Neuronal stem cell (in vitro differentiated cells): Measurements from ENCODE around the gene BTG4.

Experiments used
- DNase-seq: peaks from one replicate; pipeline ENCODE4 v3.0.0-alpha.2; 2013; ENCODE audit warnings: low spot score
- H2AFZ ChIP-seq: one replicate; pipeline ENCODE4 v1.6.1; 2013; ENCODE audit warnings: mild to moderate bottlenecking, low read length, inconsistent platforms
- H2AK5ac ChIP-seq: 2 replicates; pipeline ENCODE4 v1.6.1; 2013; ENCODE audit warnings: low read depth, mild to moderate bottlenecking, inconsistent platforms, low read length, moderate library complexity, mixed read lengths
- H2BK120ac ChIP-seq: 2 replicates; pipeline ENCODE4 v1.6.1; 2013; ENCODE audit warnings: low read depth, mild to moderate bottlenecking, inconsistent platforms, low read length, moderate library complexity, mixed read lengths
- H2BK12ac ChIP-seq: one replicate; pipeline ENCODE4 v1.6.1; 2013; ENCODE audit warnings: low read length, inconsistent platforms
- H2BK15ac ChIP-seq: 2 replicates; pipeline ENCODE4 v1.6.1; 2013; ENCODE audit warnings: mild to moderate bottlenecking, low read length, inconsistent platforms, mixed read lengths
- H2BK5ac ChIP-seq: one replicate; pipeline ENCODE4 v1.6.1; 2013; ENCODE audit warnings: inconsistent platforms, mild to moderate bottlenecking, low read length, moderate library complexity
- H3K14ac ChIP-seq: one replicate; pipeline ENCODE4 v1.6.1; 2013; ENCODE audit warnings: low read length, inconsistent platforms
- H3K18ac ChIP-seq: 2 replicates; pipeline ENCODE4 v1.6.1; 2013; ENCODE audit warnings: low read length, inconsistent platforms
- H3K23ac ChIP-seq: 2 replicates; pipeline ENCODE4 v1.6.1; 2013; ENCODE audit warnings: low read depth, mild to moderate bottlenecking, mixed read lengths, low read length, inconsistent platforms; ENCODE audit not compliant: poor library complexity
- H3K27ac ChIP-seq: replicated peaks from 3 replicates; pipeline ENCODE4 v1.5.1; 2013; ENCODE audit warnings: low read length, inconsistent platforms
- H3K27me3 ChIP-seq, 3 experiments: 2 replicates each; pipeline ENCODE4 v1.6.1; 2013; ENCODE audit warnings: low read length in 3 of 3, mild to moderate bottlenecking in 2 of 3, inconsistent platforms in 1 of 3, low read depth in 1 of 3, mixed read lengths in 1 of 3, moderate library complexity in 1 of 3; ENCODE audit not compliant: control insufficient read depth in 3 of 3, insufficient read depth in 3 of 3
- H3K36me3 ChIP-seq, 2 donors: replicated peaks in 1 of 2; 2 replicates each; pipeline ENCODE4 v1.6.1; 2013; ENCODE audit warnings: low read length in 2 of 2; ENCODE audit not compliant: control insufficient read depth in 2 of 2, insufficient read depth in 2 of 2
- H3K4ac ChIP-seq: 2 replicates; pipeline ENCODE4 v1.6.1; 2013; ENCODE audit warnings: inconsistent platforms, mild to moderate bottlenecking, low read length, moderate library complexity
- H3K4me1 ChIP-seq, 2 donors: 1 replicate in 1 of 2; 2 replicates in 1 of 2; pipeline ENCODE4 v1.6.1; 2013; ENCODE audit warnings: low read length in 2 of 2, low read depth in 1 of 2; ENCODE audit not compliant: control insufficient read depth in 2 of 2, insufficient read depth in 1 of 2
- H3K4me2 ChIP-seq: one replicate; pipeline ENCODE4 v1.6.1; 2013; ENCODE audit warnings: mild to moderate bottlenecking, low read length, inconsistent platforms; ENCODE audit not compliant: insufficient read depth, poor library complexity, severe bottlenecking
- H3K4me3 ChIP-seq, 2 donors: 2 replicates each; pipeline ENCODE4 v1.5.1; 2013; ENCODE audit warnings: low read length in 2 of 2, mild to moderate bottlenecking in 2 of 2, inconsistent platforms in 1 of 2, moderate library complexity in 1 of 2
- H3K79me1 ChIP-seq: one replicate; pipeline ENCODE4 v1.6.1; 2013; ENCODE audit warnings: low read depth, mild to moderate bottlenecking, inconsistent platforms, low read length, moderate library complexity
- H3K9ac ChIP-seq: one replicate; pipeline ENCODE4 v1.6.1; 2013; ENCODE audit warnings: mild to moderate bottlenecking, low read depth, low read length, inconsistent platforms; ENCODE audit not compliant: poor library complexity
- H3K9me3 ChIP-seq, 2 donors: replicated peaks in 1 of 2; 2 replicates each; pipeline versions ENCODE3 to v1.6.1; 2013; ENCODE audit warnings: low read length in 2 of 2, mild to moderate bottlenecking in 2 of 2, inconsistent platforms in 1 of 2, low read depth in 1 of 2, mixed read lengths in 1 of 2, moderate library complexity in 1 of 2; ENCODE audit not compliant: control insufficient read depth in 2 of 2, insufficient read depth in 1 of 2
- H4K8ac ChIP-seq: one replicate; pipeline ENCODE4 v1.6.1; 2013; ENCODE audit warnings: low read depth, mild to moderate bottlenecking, inconsistent platforms, low read length, moderate library complexity
- H4K91ac ChIP-seq: one replicate; pipeline ENCODE4 v1.6.1; 2013; ENCODE audit warnings: low read length, low read depth, mild to moderate bottlenecking, inconsistent platforms; ENCODE audit not compliant: poor library complexity
- WGBS, 2 donors: extraction: QIAGEN DNeasy Blood & Tissue Kit; methylation state at CpG; one replicate each; pipeline ENCODE4 v1.1.7; 2013; ENCODE audit warnings: missing lambda C conversion rate in 2 of 2, mixed read lengths in 1 of 2; ENCODE audit not compliant: insufficient read length in 2 of 2, insufficient replicate concordance in 1 of 2; ENCODE audit errors: extremely low coverage in 2 of 2; 5-methylcytosine and 5-hydroxymethylcytosine counted together

BTG4 gene

GRCh38 chr11:111531136-111531535 lies 18.9 kb upstream of the BTG4 start:
- Histone ChIP-seq H3K27me3 (peaks cover 0 to 15% (median 0%) of the 10 kb centered on the region in 3 experiments), H3K4ac (no peak overlapping the region), H3K4me3 (no peak overlapping the region), H3K79me1 (no peaks in the 10 kb centered on the region), H3K23ac (no peak overlapping the region), H3K4me2 (no peak overlapping the region), H2BK120ac (no peak overlapping the region), H3K4me1 (peaks cover 0 to 2% of the 10 kb centered on the region in 2 donors), H2BK5ac (no peak overlapping the region), H3K18ac (no peak overlapping the region), H2AFZ (no peak overlapping the region), H3K9me3 (no peaks in the 10 kb centered on the region), H3K36me3 (no peaks in the 10 kb centered on the region), H2BK15ac (no peak overlapping the region), H2AK5ac (no peak overlapping the region), H3K27ac (no peak overlapping the region), H2BK12ac (no peak overlapping the region), H4K8ac (no peak overlapping the region), H3K9ac (no peak overlapping the region), H3K14ac (no peak overlapping the region), H4K91ac (no peak overlapping the region)
- DNase-seq: no peak

GRCh38 chr11:111530091-111530490 lies 17.9 kb upstream of the BTG4 start:
- Histone ChIP-seq H3K23ac (no peak overlapping the region), H4K91ac (no peak overlapping the region), H3K36me3 (no peaks in the 10 kb centered on the region), H2AFZ (no peak overlapping the region), H2BK12ac (no peak overlapping the region), H3K4me1 (peaks cover 0 to 2% of the 10 kb centered on the region in 2 donors), H3K4me2 (no peak overlapping the region), H3K27me3 (peaks cover 0 to 13% (median 0%) of the 10 kb centered on the region in 3 experiments), H3K79me1 (no peaks in the 10 kb centered on the region), H2BK5ac (no peak overlapping the region), H3K27ac (no peak overlapping the region), H3K9ac (no peak overlapping the region), H3K14ac (no peak overlapping the region), H3K9me3 (no peaks in the 10 kb centered on the region), H3K4me3 (no peak overlapping the region), H2AK5ac (no peak overlapping the region), H3K18ac (no peak overlapping the region), H2BK120ac (no peak overlapping the region), H2BK15ac (no peak overlapping the region), H4K8ac (no peak overlapping the region), H3K4ac (no peak overlapping the region)
- DNase-seq: no peak
- WGBS, 2 donors: no CpG with 5 or more reads among the region's 3 CpGs

DNA sequence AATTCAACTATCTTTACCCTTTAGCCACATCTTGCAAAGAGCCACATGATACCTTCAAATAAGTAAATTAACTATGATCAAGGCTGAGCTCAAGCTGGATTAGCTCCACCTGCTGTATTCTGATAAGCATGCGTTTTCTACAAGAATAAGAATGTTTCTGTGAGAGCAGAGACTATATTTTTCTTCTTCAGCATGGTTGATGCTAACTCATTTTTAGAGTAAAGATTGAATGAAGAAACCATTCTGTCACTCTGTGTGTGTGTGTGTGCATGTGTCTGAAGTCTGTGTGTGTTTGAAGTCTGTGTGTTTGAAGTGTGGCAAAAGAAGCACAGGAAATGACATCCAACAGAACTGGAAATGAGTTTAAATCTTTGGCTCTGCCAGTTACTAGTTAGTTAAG lies 16.4 kb upstream of the BTG4 start:
- no peak overlapping the region for H2AFZ ChIP-seq
- H4K91ac ChIP-seq: no peak overlapping the region
- no peaks in the 10 kb centered on the region for H3K9me3 ChIP-seq
- H3K18ac ChIP-seq: no peak overlapping the region
- no peak overlapping the region for H2BK120ac ChIP-seq
- no peaks in the 10 kb centered on the region for H3K79me1 ChIP-seq
- H2BK5ac ChIP-seq: no peak overlapping the region
- H3K14ac ChIP-seq: no peak overlapping the region
- H3K27me3 ChIP-seq: peaks cover 0 to 10% (median 0%) of the 10 kb centered on the region in 3 experiments
- H3K23ac ChIP-seq: no peak overlapping the region
- H4K8ac ChIP-seq: no peak overlapping the region
- H2BK12ac ChIP-seq: no peak overlapping the region
- no peak overlapping the region for H2AK5ac ChIP-seq
- DNase-seq: no peak
- H3K27ac ChIP-seq: no peak overlapping the region
- H3K4me1 ChIP-seq: peaks cover 0 to 2% of the 10 kb centered on the region in 2 donors
- WGBS, 2 donors: no CpG with 5 or more reads among the region's 1 CpG
- no peak overlapping the region for H2BK15ac ChIP-seq
- H3K4me3 ChIP-seq: no peak overlapping the region
- H3K9ac ChIP-seq: no peak overlapping the region
- no peak overlapping the region for H3K4ac ChIP-seq
- H3K36me3 ChIP-seq: no peaks in the 10 kb centered on the region
- H3K4me2 ChIP-seq: no peak overlapping the region

- Histone ChIP-seq H3K79me1 (no peaks in the 10 kb centered on the region), H3K14ac (no peak overlapping the region), H4K91ac (no peak overlapping the region), H4K8ac (no peak overlapping the region), H3K18ac (no peak overlapping the region), H3K27me3 (peaks cover 0 to 15% (median 0%) of the 10 kb centered on the region in 3 experiments), H2AFZ (no peak overlapping the region), H3K27ac (no peak overlapping the region), H3K36me3 (no peaks in the 10 kb centered on the region), H3K23ac (no peak overlapping the region), H3K9me3 (no peaks in the 10 kb centered on the region), H2BK5ac (no peak overlapping the region), H3K4ac (no peak overlapping the region), H3K4me2 (no peak overlapping the region), H3K4me1 (peaks cover 0 to 2% of the 10 kb centered on the region in 2 donors), H2AK5ac (no peak overlapping the region), H2BK120ac (no peak overlapping the region), H3K9ac (no peak overlapping the region), H2BK15ac (no peak overlapping the region), H2BK12ac (no peak overlapping the region), H3K4me3 (no peak overlapping the region)
- no CpG with 5 or more reads among the region's 1 CpG for WGBS, 2 donors
- no peak for DNase-seq
Observed at GRCh38 chr11:111527279-111527678, 15.1 kb upstream of the BTG4 start.
